Loucy (cell line): ENCODE data around the gene FXYD6.

Experiments used
- CTCF ChIP-seq: fragments of 200-600 bp; sonication (generic); conservative IDR thresholded peaks from 2 replicates; pipeline ENCODE4 v1.5.1; 2014; ENCODE audit warnings: mild to moderate bottlenecking, antibody characterized with exemption, low read length
- EZH2phosphoT487 ChIP-seq: fragments of 200-600 bp; IDR thresholded peaks from 2 replicates; pipeline ENCODE4 v1.6.1; 2018; ENCODE audit warnings: antibody characterized with exemption, mild to moderate bottlenecking, moderate library complexity, borderline replicate concordance

GRCh38 chr11:117881217-117881616 is 4.8 kb upstream of the FXYD6 start:
- TF ChIP-seq CTCF (no peak), EZH2phosphoT487 (no peak)
